ENCODE data around the gene SAPCD2. TPM values are rescaled to one million over a fixed set of nuclear protein-coding genes. Genes with fewer than 3 reads are reported as not detected.

SAPCD2 gene
- total and polyA plus RNA-seq, 9 of the 15 experiments (the other 6 are each of a cell fraction or from before 2014, with no cell fraction given): 3.4 to 91.8 (median 18.8) TPM

DNA sequence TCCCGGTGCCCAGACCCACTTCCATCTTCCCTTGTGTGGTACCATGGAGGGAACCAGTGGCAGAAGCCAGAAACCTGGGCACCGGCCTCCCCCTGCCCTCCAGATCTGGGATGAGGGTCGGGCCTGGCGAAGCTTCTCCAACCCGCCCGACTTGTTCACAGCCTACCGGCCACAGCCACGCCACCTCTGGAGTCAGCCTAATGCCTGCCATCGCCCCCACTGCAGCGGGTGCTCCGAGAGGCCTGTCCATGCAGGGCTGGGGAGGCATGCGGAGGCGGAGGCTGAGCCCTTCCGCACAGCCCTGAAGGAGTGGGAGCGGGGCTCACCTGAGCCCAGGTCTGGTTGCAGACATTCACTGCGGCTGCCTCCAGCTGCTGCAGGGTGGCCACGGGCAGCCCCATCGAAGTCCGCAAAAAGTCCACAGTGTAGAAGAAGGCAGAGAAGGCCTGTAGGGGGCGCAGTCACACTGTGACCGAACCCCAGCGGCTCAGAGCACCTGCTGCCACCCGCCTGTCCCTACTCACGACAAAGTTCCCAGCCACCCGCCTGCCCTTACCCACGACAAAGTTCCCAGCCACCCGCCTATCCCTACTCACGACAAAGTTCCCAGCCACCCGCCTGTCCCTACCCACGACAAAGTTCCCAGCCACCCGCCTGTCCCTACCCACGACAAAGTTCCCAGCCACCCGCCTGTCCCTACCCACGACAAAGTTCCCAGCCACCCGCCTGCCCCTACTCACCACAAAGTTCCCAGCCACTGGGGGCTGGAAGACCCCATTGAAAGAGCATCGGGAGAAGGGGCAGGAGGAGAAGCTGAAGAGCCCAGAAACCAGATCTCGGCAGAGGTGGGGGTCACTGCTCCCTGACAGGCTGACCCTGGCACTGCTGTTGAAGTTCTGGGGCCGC is 20.6 kb downstream of the SAPCD2 start (continued):
- TF ChIP-seq PHF20 (IDR thresholded peaks at IDR 0.05; ENCODE audit: partially characterized antibody) (no peak), ZKSCAN8 (CRISPR knock-in tag; IDR thresholded peaks at IDR 0.05) (no peak), RAD21 (CRISPR knock-in tag; conservative IDR thresholded peaks at IDR 0.05 in 1 of 2, IDR thresholded peaks at IDR 0.05 in 1 of 2) (peak; percentile 29 to 68; a peak in 3 of 4 replicates), TCF3 (CRISPR knock-in tag; IDR thresholded peaks at IDR 0.05) (no peak), ERF (CRISPR knock-in tag; IDR thresholded peaks at IDR 0.05) (no peak), TAF15 (IDR thresholded peaks at IDR 0.05; ENCODE audit: low read depth, low read length) (no peak), XRCC5 (IDR thresholded peaks at IDR 0.05; ENCODE audit: low read depth, low read length) (0 out of 2 replicates have a peak, but pooled peaks have one; percentile 43)
- TF ChIP-seq, protein P1, sequence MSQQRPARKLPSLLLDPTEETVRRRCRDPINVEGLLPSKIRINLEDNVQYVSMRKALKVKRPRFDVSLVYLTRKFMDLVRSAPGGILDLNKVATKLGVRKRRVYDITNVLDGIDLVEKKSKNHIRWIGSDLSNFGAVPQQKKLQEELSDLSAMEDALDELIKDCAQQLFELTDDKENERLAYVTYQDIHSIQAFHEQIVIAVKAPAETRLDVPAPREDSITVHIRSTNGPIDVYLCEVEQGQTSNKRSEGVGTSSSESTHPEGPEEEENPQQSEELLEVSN (IDR thresholded peaks at IDR 0.05; ENCODE audit: borderline replicate concordance in 1 of 2, extremely low read depth in 1 of 2, insufficient read depth in 1 of 2, insufficient read length in 1 of 2, low read depth in 1 of 2, low read length in 1 of 2, poor library complexity in 1 of 2, severe bottlenecking in 1 of 2): peak in 1 of 2 experiments; percentile 43
- TF ChIP-seq, protein P2, sequence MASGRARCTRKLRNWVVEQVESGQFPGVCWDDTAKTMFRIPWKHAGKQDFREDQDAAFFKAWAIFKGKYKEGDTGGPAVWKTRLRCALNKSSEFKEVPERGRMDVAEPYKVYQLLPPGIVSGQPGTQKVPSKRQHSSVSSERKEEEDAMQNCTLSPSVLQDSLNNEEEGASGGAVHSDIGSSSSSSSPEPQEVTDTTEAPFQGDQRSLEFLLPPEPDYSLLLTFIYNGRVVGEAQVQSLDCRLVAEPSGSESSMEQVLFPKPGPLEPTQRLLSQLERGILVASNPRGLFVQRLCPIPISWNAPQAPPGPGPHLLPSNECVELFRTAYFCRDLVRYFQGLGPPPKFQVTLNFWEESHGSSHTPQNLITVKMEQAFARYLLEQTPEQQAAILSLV (tag; IDR thresholded peaks at IDR 0.05): no peak
- TF ChIP-seq, protein P3, sequence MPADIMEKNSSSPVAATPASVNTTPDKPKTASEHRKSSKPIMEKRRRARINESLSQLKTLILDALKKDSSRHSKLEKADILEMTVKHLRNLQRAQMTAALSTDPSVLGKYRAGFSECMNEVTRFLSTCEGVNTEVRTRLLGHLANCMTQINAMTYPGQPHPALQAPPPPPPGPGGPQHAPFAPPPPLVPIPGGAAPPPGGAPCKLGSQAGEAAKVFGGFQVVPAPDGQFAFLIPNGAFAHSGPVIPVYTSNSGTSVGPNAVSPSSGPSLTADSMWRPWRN (IDR thresholded peaks at IDR 0.05; ENCODE audit: low read depth): no peak
- TF ChIP-seq, protein P4, sequence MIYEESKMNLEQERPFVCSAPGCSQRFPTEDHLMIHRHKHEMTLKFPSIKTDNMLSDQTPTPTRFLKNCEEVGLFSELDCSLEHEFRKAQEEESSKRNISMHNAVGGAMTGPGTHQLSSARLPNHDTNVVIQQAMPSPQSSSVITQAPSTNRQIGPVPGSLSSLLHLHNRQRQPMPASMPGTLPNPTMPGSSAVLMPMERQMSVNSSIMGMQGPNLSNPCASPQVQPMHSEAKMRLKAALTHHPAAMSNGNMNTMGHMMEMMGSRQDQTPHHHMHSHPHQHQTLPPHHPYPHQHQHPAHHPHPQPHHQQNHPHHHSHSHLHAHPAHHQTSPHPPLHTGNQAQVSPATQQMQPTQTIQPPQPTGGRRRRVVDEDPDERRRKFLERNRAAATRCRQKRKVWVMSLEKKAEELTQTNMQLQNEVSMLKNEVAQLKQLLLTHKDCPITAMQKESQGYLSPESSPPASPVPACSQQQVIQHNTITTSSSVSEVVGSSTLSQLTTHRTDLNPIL (CRISPR knock-in tag; IDR thresholded peaks at IDR 0.05): no peak
- TF ChIP-seq, protein P5, sequence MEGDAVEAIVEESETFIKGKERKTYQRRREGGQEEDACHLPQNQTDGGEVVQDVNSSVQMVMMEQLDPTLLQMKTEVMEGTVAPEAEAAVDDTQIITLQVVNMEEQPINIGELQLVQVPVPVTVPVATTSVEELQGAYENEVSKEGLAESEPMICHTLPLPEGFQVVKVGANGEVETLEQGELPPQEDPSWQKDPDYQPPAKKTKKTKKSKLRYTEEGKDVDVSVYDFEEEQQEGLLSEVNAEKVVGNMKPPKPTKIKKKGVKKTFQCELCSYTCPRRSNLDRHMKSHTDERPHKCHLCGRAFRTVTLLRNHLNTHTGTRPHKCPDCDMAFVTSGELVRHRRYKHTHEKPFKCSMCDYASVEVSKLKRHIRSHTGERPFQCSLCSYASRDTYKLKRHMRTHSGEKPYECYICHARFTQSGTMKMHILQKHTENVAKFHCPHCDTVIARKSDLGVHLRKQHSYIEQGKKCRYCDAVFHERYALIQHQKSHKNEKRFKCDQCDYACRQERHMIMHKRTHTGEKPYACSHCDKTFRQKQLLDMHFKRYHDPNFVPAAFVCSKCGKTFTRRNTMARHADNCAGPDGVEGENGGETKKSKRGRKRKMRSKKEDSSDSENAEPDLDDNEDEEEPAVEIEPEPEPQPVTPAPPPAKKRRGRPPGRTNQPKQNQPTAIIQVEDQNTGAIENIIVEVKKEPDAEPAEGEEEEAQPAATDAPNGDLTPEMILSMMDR (IDR thresholded peaks at IDR 0.05 in 2 of 3, conservative IDR thresholded peaks at IDR 0.05 in 1 of 3; ENCODE audit: insufficient read depth in 2 of 3, low read depth in 1 of 3, low read length in 3 of 3): peak; percentile 83 to 85 (median 83)
- TF ChIP-seq, protein P6, sequence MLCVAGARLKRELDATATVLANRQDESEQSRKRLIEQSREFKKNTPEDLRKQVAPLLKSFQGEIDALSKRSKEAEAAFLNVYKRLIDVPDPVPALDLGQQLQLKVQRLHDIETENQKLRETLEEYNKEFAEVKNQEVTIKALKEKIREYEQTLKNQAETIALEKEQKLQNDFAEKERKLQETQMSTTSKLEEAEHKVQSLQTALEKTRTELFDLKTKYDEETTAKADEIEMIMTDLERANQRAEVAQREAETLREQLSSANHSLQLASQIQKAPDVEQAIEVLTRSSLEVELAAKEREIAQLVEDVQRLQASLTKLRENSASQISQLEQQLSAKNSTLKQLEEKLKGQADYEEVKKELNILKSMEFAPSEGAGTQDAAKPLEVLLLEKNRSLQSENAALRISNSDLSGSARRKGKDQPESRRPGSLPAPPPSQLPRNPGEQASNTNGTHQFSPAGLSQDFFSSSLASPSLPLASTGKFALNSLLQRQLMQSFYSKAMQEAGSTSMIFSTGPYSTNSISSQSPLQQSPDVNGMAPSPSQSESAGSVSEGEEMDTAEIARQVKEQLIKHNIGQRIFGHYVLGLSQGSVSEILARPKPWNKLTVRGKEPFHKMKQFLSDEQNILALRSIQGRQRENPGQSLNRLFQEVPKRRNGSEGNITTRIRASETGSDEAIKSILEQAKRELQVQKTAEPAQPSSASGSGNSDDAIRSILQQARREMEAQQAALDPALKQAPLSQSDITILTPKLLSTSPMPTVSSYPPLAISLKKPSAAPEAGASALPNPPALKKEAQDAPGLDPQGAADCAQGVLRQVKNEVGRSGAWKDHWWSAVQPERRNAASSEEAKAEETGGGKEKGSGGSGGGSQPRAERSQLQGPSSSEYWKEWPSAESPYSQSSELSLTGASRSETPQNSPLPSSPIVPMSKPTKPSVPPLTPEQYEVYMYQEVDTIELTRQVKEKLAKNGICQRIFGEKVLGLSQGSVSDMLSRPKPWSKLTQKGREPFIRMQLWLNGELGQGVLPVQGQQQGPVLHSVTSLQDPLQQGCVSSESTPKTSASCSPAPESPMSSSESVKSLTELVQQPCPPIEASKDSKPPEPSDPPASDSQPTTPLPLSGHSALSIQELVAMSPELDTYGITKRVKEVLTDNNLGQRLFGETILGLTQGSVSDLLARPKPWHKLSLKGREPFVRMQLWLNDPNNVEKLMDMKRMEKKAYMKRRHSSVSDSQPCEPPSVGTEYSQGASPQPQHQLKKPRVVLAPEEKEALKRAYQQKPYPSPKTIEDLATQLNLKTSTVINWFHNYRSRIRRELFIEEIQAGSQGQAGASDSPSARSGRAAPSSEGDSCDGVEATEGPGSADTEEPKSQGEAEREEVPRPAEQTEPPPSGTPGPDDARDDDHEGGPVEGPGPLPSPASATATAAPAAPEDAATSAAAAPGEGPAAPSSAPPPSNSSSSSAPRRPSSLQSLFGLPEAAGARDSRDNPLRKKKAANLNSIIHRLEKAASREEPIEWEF (CRISPR knock-in tag; IDR thresholded peaks at IDR 0.05): no peak

Measured in K562 (cell line).